HEK293 (cell line): Measurements from ENCODE around the gene CDC42BPA.

ENCODE experiments used
- CTCF ChIA-PET: fragments of 350-600 bp; formaldehyde crosslinking; extraction: SDS; loops from one replicate; lab custom pipeline; 2021; ENCODE audit warnings: antibody characterized with exemption; lab: Yijun Ruan, JAX
- POLR2A ChIA-PET: fragments of 300-600 bp; formaldehyde crosslinking; extraction: SDS; loops from one replicate; lab custom pipeline; 2020; ENCODE audit warnings: antibody characterized with exemption, inconsistent platforms; lab: Yijun Ruan, JAX
- H3K27ac ChIP-seq: fragments of 200-500 bp; sonication (Bioruptor generic); 2 replicates; pipeline ENCODE4 v1.5.1; 2014; ENCODE audit warnings: low read depth, low read length, control low read depth, inconsistent platforms; ENCODE audit errors: extremely low read depth
- H3K36me3 ChIP-seq, 2 experiments: fragments of 200-500 bp in 1 of 2; sonication (Bioruptor generic) in 1 of 2; 1 replicate in 1 of 2; 2 replicates in 1 of 2; pipeline ENCODE4 v1.5.1; 2014 to 2017; ENCODE audit warnings: inconsistent platforms in 2 of 2, low read length in 2 of 2; ENCODE audit not compliant: control insufficient read depth in 2 of 2, insufficient read depth in 1 of 2
- H3K4me1 ChIP-seq: fragments of 200-500 bp; sonication (Bioruptor generic); 2 replicates; pipeline ENCODE4 v1.5.1; 2014; ENCODE audit warnings: mild to moderate bottlenecking, low read length, inconsistent platforms; ENCODE audit not compliant: control insufficient read depth, insufficient read depth
- H3K4me3 ChIP-seq: 2 replicates; pipeline ENCODE4 v1.5.1; 2011; ENCODE audit warnings: low read depth, mild to moderate bottlenecking, control low read depth, low read length, moderate library complexity
- H3K9me3 ChIP-seq: fragments of 200-500 bp; sonication (Bioruptor generic); 2 replicates; pipeline ENCODE4 v1.5.1; 2014; ENCODE audit warnings: low read depth, low read length, inconsistent platforms; ENCODE audit not compliant: control insufficient read depth, insufficient read depth
- HOXA7 ChIP-seq: sonication (generic); formaldehyde crosslinking; IDR thresholded peaks from 2 replicates; pipeline ENCODE4 v1.8.1; 2022; ENCODE audit warnings: missing genetic modification reagents, borderline replicate concordance
- IKZF3 ChIP-seq: fragments of 450-650 bp; IDR thresholded peaks from 2 replicates; pipeline ENCODE4 v1.5.0; 2018; ENCODE audit warnings: missing biosample characterization, mild to moderate bottlenecking, missing genetic modification characterization, moderate library complexity
- KLF1 ChIP-seq: fragments of 450-650 bp; formaldehyde crosslinking; IDR thresholded peaks from 2 replicates; pipeline ENCODE4 v1.5.1; 2016; ENCODE audit warnings: missing biosample characterization, missing genetic modification characterization
- PRDM1 ChIP-seq: fragments of 450-650 bp; formaldehyde crosslinking; IDR thresholded peaks from 2 replicates; pipeline ENCODE4; 2016; ENCODE audit warnings: missing biosample characterization, missing genetic modification characterization
- SCRT2 ChIP-seq: fragments of 450-650 bp; formaldehyde crosslinking; IDR thresholded peaks from 2 replicates; pipeline ENCODE4 v1.5.1; 2016; ENCODE audit warnings: missing biosample characterization, missing genetic modification characterization
- ZNF133 ChIP-seq: fragments of 450-650 bp; formaldehyde crosslinking; IDR thresholded peaks from 2 replicates; pipeline ENCODE4 v1.5.1; 2016; ENCODE audit warnings: missing biosample characterization, missing genetic modification characterization
- ZNF157 ChIP-seq: fragments of 450-650 bp; formaldehyde crosslinking; IDR thresholded peaks from 2 replicates; pipeline ENCODE4 v1.5.1; 2016; ENCODE audit warnings: missing biosample characterization, missing genetic modification characterization
- ZNF169 ChIP-seq: fragments of 450-650 bp; formaldehyde crosslinking; IDR thresholded peaks from 2 replicates; pipeline ENCODE4 v1.5.1; 2016; ENCODE audit warnings: missing biosample characterization, missing genetic modification characterization
- ZNF521 ChIP-seq: fragments of 450-650 bp; formaldehyde crosslinking; IDR thresholded peaks from 2 replicates; pipeline ENCODE4 v1.5.1; 2017; ENCODE audit warnings: missing biosample characterization, mild to moderate bottlenecking, missing genetic modification characterization
- ZNF529 ChIP-seq: fragments of 450-650 bp; formaldehyde crosslinking; IDR thresholded peaks from 2 replicates; pipeline ENCODE4 v1.5.1; 2017; ENCODE audit warnings: missing genetic modification characterization, missing biosample characterization; ENCODE audit not compliant: insufficient replicate concordance
- ZNF544 ChIP-seq: fragments of 450-650 bp; formaldehyde crosslinking; IDR thresholded peaks from 2 replicates; pipeline ENCODE4 v1.5.0; 2017; ENCODE audit warnings: missing biosample characterization, missing genetic modification characterization
- ZNF548 ChIP-seq: fragments of 450-650 bp; formaldehyde crosslinking; IDR thresholded peaks from 2 replicates; pipeline ENCODE4 v1.5.1; 2016; ENCODE audit warnings: missing biosample characterization, missing genetic modification characterization
- ZNF600 ChIP-seq: fragments of 450-650 bp; formaldehyde crosslinking; IDR thresholded peaks from 2 replicates; pipeline ENCODE4 v1.5.1; 2016; ENCODE audit warnings: missing biosample characterization, missing genetic modification characterization
- ZNF791 ChIP-seq: fragments of 450-650 bp; formaldehyde crosslinking; IDR thresholded peaks from 2 replicates; pipeline ENCODE4 v1.5.1; 2016; ENCODE audit warnings: missing biosample characterization, missing genetic modification characterization
- TF ChIP-seq, protein P1 (sequence below): fragments of 450-650 bp; formaldehyde crosslinking; optimal IDR thresholded peaks from 2 replicates; pipeline ENCODE3; 2016; ENCODE audit warnings: missing biosample characterization, mild to moderate bottlenecking, missing genetic modification characterization
- TF ChIP-seq, protein P2 (sequence below): fragments of 450-650 bp; IDR thresholded peaks from 2 replicates; pipeline ENCODE4 v1.5.1; 2018; ENCODE audit warnings: missing biosample characterization, mild to moderate bottlenecking, missing genetic modification characterization
- TF ChIP-seq, protein P3 (sequence below): fragments of 450-650 bp; formaldehyde crosslinking; IDR thresholded peaks from 2 replicates; pipeline ENCODE4 v1.5.1; 2016; ENCODE audit warnings: missing biosample characterization, missing genetic modification characterization
- TF ChIP-seq, protein P4 (sequence below): fragments of 450-650 bp; formaldehyde crosslinking; IDR thresholded peaks from 2 replicates; pipeline ENCODE4 v1.5.1; 2016; ENCODE audit warnings: missing biosample characterization, missing genetic modification characterization

CDC42BPA gene

DNA sequence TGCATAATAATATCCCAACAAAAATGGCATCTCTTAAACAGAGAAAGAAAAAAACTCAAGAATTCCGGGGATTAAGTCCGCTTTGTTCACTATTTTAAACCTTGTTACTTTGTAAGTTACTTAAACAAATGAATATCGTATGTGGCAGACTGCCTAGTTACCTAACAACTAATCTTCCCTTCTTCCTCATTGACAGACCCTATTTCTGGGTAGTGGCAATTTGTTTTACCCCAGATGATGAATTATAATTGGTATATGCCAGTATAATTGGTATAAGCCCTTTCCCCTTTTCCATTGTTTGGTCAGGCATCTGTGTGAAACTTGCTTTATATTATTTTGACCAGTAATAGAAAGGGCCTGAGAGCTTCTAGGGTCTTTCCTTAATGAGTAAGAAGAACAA lies 52.4 kb downstream of the CDC42BPA start (continued):
- TF ChIP-seq, protein P1, sequence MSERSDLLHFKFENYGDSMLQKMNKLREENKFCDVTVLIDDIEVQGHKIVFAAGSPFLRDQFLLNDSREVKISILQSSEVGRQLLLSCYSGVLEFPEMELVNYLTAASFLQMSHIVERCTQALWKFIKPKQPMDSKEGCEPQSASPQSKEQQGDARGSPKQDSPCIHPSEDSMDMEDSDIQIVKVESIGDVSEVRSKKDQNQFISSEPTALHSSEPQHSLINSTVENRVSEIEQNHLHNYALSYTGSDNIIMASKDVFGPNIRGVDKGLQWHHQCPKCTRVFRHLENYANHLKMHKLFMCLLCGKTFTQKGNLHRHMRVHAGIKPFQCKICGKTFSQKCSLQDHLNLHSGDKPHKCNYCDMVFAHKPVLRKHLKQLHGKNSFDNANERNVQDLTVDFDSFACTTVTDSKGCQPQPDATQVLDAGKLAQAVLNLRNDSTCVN (tag by site-specific recombination): no peak
- TF ChIP-seq ZNF529: no peak
- no peak for TF ChIP-seq KLF1 (tag by site-specific recombination)
- no peak for TF ChIP-seq ZNF133 (tag by site-specific recombination)
- TF ChIP-seq IKZF3: no peak
- TF ChIP-seq, protein P2, sequence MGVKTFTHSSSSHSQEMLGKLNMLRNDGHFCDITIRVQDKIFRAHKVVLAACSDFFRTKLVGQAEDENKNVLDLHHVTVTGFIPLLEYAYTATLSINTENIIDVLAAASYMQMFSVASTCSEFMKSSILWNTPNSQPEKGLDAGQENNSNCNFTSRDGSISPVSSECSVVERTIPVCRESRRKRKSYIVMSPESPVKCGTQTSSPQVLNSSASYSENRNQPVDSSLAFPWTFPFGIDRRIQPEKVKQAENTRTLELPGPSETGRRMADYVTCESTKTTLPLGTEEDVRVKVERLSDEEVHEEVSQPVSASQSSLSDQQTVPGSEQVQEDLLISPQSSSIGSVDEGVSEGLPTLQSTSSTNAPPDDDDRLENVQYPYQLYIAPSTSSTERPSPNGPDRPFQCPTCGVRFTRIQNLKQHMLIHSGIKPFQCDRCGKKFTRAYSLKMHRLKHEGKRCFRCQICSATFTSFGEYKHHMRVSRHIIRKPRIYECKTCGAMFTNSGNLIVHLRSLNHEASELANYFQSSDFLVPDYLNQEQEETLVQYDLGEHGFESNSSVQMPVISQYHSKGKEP (tag by site-specific recombination): no peak
- no peak for TF ChIP-seq ZNF544
- no peak for TF ChIP-seq ZNF791 (tag by site-specific recombination)

DNA sequence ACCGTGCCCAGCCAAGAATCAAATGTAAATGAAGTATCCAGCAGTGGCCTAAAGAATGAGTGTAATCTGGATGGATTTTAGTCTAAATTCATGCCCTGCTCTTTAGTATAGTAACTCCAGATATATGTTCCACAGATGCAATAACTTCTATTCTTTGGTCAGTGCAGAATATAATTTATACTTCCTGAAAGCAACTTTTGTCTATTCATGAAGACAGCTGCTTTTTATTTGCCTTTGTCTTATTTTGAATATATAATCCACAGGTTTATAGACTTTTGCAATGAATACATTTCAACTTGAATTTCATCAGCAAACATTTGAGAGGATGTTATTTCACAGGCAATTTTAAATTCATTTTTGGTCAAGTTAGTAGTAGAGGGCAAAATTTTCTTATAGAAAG lies 54.4 kb downstream of the CDC42BPA start:
- TF ChIP-seq ZNF548 (tag by site-specific recombination): no peak
- no peak overlapping the region for H3K4me3 ChIP-seq
- H3K36me3 ChIP-seq: no peaks in the 10 kb centered on the region
- POLR2A ChIA-PET: interaction anchor here (0.7 kb wide), 1 partner anchor 53 kb away, joined by 3 read pairs; no protein-coding TSS in a partner anchor
- peaks cover 5% of the 10 kb centered on the region; the same call in 1 of the 2 replicates for H3K4me1 ChIP-seq
- no peak overlapping the region for H3K27ac ChIP-seq
- CTCF ChIA-PET: interaction anchor here (0.7 kb wide), 2 partner anchors 48 to 675 kb away, joined by 3 read pairs; no protein-coding TSS in a partner anchor
- H3K9me3 ChIP-seq: no peaks in the 10 kb centered on the region

DNA sequence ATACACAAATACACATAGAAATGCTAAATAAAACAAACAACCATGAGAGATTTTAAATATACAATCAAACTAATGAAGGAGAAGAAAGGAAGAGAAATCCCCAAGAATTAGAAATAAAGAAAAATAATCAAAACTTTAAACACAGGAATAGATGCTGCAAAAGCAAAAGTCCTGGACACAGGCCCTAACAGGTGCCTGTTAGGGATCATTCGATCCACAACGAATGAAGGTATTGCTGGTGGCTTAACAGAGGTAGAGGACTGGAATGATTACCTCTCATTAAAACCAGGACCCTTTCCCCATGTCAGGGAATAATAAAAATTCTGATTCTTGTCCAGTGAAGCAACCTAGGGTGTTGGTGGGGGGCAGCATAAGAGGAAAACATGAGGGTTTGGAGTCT lies 56.8 kb downstream of the CDC42BPA start:
- CTCF ChIA-PET: no interaction called here
- TF ChIP-seq ZNF157 (tag by site-specific recombination): no peak
- peak; percentile 96 for TF ChIP-seq ZNF600 (tag by site-specific recombination)
- peak; percentile 75 for TF ChIP-seq SCRT2 (tag by site-specific recombination)

DNA sequence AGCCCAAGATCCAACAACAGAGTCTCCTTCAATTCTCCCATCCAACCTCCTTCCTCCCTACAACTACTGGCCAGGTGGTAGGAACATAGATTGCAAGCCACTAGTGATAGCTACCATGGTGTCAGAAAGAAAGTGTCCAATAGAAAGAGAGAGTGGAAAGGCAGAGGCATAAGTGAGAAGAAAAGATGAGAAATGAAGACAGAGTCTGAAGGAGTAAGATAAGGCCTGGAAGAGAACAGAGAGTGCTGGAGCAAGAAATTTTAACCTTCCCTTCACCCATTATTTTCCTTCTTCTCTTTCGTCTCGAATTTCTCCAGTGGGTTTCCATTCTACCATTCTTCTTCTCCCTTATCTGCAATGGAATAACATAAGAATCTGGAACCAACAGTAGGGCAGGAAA lies 57.9 kb downstream of the CDC42BPA start:
- Histone ChIP-seq H3K9me3 (no peaks in the 10 kb centered on the region), H3K4me1 (no peaks in the 10 kb centered on the region), H3K4me3 (no peak overlapping the region), H3K27ac (no peak overlapping the region), H3K36me3 (no peaks in the 10 kb centered on the region)
- POLR2A ChIA-PET: no interaction called here
- CTCF ChIA-PET: interaction anchor here (0.7 kb wide), 1 partner anchor 1853 kb away, joined by 3 read pairs; no protein-coding TSS in a partner anchor
- TF ChIP-seq ZNF169 (no peak), HOXA7 (CRISPR knock-in tag) (no peak), PRDM1 (tag by site-specific recombination) (peak; percentile 96), ZNF521 (tag by site-specific recombination) (no peak)
- TF ChIP-seq, protein P3, sequence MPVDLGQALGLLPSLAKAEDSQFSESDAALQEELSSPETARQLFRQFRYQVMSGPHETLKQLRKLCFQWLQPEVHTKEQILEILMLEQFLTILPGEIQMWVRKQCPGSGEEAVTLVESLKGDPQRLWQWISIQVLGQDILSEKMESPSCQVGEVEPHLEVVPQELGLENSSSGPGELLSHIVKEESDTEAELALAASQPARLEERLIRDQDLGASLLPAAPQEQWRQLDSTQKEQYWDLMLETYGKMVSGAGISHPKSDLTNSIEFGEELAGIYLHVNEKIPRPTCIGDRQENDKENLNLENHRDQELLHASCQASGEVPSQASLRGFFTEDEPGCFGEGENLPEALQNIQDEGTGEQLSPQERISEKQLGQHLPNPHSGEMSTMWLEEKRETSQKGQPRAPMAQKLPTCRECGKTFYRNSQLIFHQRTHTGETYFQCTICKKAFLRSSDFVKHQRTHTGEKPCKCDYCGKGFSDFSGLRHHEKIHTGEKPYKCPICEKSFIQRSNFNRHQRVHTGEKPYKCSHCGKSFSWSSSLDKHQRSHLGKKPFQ (tag by site-specific recombination): no peak
- TF ChIP-seq, protein P4, sequence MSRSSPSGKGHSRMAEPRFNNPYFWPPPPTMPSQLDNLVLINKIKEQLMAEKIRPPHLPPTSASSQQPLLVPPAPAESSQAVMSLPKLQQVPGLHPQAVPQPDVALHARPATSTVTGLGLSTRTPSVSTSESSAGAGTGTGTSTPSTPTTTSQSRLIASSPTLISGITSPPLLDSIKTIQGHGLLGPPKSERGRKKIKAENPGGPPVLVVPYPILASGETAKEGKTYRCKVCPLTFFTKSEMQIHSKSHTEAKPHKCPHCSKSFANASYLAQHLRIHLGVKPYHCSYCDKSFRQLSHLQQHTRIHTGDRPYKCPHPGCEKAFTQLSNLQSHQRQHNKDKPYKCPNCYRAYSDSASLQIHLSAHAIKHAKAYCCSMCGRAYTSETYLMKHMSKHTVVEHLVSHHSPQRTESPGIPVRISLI (tag by site-specific recombination): no peak

More for the DNA sequence above, 56.8 kb downstream of the CDC42BPA start:
- no peak overlapping the region for H3K27ac ChIP-seq
- peaks cover 2% of the 10 kb centered on the region; the same call in 1 of the 2 replicates for H3K4me1 ChIP-seq
- POLR2A ChIA-PET: interaction anchor here (0.6 kb wide), 1 partner anchor 724 kb away, joined by 5 read pairs; no protein-coding TSS in a partner anchor
- H3K36me3 ChIP-seq: no peaks in the 10 kb centered on the region
- H3K9me3 ChIP-seq: no peaks in the 10 kb centered on the region
- H3K4me3 ChIP-seq: no peak overlapping the region
